ENCODE measurements around the gene EPSTI1. TPM values are rescaled to one million over a fixed set of nuclear protein-coding genes. Genes with fewer than 3 reads are reported as not detected.

Gene EPSTI1
- total and polyA plus RNA-seq, 4 donors = 3.7 to 20.1 (median 15.2) TPM

DNA sequence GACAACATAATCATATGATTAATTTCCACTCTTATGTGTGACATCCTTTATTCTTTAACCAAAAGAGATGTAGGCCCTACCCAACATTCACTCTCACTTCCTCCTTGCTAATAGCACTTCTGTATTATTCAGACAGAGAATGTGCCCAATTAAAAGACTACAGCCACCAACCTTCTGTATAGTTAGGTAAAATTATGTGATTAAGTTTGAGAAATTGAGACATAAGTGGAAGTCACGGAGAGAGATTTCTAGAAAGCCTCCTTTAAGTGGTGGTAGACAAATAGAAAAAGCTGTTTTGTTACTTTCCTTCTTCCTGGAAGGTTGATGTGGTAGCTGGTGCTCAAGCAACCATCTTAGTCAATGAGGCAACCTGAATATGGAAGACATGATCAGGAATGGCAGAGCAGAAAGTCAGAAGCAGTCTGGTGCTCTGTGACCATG, 14.8 kb downstream of the EPSTI1 start:
- DNase-seq (no peak), ATAC-seq (ENCODE audit: insufficient read depth, low FRiP score) (no peak)
- TF ChIP-seq, protein P1, sequence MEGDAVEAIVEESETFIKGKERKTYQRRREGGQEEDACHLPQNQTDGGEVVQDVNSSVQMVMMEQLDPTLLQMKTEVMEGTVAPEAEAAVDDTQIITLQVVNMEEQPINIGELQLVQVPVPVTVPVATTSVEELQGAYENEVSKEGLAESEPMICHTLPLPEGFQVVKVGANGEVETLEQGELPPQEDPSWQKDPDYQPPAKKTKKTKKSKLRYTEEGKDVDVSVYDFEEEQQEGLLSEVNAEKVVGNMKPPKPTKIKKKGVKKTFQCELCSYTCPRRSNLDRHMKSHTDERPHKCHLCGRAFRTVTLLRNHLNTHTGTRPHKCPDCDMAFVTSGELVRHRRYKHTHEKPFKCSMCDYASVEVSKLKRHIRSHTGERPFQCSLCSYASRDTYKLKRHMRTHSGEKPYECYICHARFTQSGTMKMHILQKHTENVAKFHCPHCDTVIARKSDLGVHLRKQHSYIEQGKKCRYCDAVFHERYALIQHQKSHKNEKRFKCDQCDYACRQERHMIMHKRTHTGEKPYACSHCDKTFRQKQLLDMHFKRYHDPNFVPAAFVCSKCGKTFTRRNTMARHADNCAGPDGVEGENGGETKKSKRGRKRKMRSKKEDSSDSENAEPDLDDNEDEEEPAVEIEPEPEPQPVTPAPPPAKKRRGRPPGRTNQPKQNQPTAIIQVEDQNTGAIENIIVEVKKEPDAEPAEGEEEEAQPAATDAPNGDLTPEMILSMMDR (IDR thresholded peaks at IDR 0.05; ENCODE audit: control extremely low read depth, extremely low read depth) = no peak
- Histone ChIP-seq H3K27ac (ENCODE audit: low read depth in 1 of 2, low read length in 1 of 2) (no peak overlapping the region), H3K9me3 (ENCODE audit: control insufficient read depth in 4 of 4, insufficient read depth in 3 of 4, low read length in 3 of 4) (no peaks in the 10 kb centered on the region), H3K4me3 (no peak overlapping the region), H3K4me1 (ENCODE audit: control insufficient read depth in 5 of 5, insufficient read depth in 5 of 5, low read length in 5 of 5) (no peaks in the 10 kb centered on the region), H3K9ac (ENCODE audit: insufficient read depth in 1 of 2, low read length in 2 of 2) (no peak overlapping the region), H3K36me3 (ENCODE audit: control insufficient read depth in 4 of 4, insufficient read depth in 4 of 4, low read length in 4 of 4) (peaks cover 0 to 2% (median 0%) of the 10 kb centered on the region in 4 donors), H3K27me3 (ENCODE audit: control insufficient read depth in 3 of 3, insufficient read depth in 3 of 3, low read length in 2 of 3) (no peaks in the 10 kb centered on the region)
- WGBS, 2 donors = 71 to 78% methylated on average over 1 of the region's 1 CpG

DNA sequence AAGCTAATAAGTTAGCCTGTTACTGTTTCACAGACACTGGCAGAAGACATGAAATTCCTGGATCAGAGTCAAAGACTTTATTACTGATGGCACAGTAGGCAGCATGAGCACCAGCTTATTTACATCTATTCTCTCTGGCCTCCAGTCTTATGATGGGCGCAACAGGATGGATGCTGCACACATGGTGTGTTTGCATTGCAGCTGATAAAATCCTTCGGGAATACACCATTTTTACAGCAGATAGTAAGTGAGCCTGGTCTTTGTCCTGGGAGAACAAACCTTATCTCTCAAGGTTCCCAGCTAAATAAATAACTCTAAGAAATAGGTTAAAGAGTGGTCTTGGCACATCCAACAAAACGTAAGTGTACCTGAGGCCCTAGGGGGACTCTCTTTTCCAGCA, 16.0 kb downstream of the EPSTI1 start:
- ATAC-seq (ENCODE audit: insufficient read depth, low FRiP score) = no peak
- H3K9me3 ChIP-seq (ENCODE audit: control insufficient read depth in 4 of 4, insufficient read depth in 3 of 4, low read length in 3 of 4) = no peaks in the 10 kb centered on the region
- no peak overlapping the region for H3K9ac ChIP-seq (ENCODE audit: insufficient read depth in 1 of 2, low read length in 2 of 2)
- H3K27me3 ChIP-seq (ENCODE audit: control insufficient read depth in 3 of 3, insufficient read depth in 3 of 3, low read length in 2 of 3) = no peaks in the 10 kb centered on the region
- DNase-seq = no peak
- TF ChIP-seq, protein P1 (IDR thresholded peaks at IDR 0.05; ENCODE audit: control extremely low read depth, extremely low read depth) = no peak
- H3K4me3 ChIP-seq = no peak overlapping the region
- peaks cover 0 to 6% (median 1%) of the 10 kb centered on the region in 4 donors for H3K36me3 ChIP-seq (ENCODE audit: control insufficient read depth in 4 of 4, insufficient read depth in 4 of 4, low read length in 4 of 4)
- 97 to 98% methylated on average over 3 of the region's 3 CpGs for WGBS, 2 donors
- H3K27ac ChIP-seq (ENCODE audit: low read depth in 1 of 2, low read length in 1 of 2) = no peak overlapping the region
- no peaks in the 10 kb centered on the region for H3K4me1 ChIP-seq (ENCODE audit: control insufficient read depth in 5 of 5, insufficient read depth in 5 of 5, low read length in 5 of 5)

DNA sequence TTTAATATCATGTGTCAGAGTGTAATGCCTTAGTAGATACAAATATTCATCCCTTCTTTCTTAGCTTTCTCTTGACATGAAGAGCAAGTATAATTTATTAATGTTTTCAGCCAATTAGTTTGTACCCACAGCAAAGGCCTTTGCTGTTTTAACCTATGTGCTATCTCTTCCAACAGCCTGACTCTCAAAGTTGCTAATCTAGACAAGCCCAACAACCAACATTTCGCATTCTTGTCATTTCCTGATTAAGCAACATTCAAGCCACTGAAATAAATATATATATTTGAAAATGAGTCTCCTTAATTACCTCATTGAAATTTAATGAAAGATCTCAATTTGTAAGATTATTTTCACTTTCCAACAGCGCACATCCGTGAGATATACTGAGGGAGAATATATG, 18.5 kb downstream of the EPSTI1 start:
- DNase-seq (no peak), ATAC-seq (ENCODE audit: insufficient read depth, low FRiP score) (no peak)
- peaks cover 0 to 4% (median 0%) of the 10 kb centered on the region in 5 donors for H3K4me1 ChIP-seq (ENCODE audit: control insufficient read depth in 5 of 5, insufficient read depth in 5 of 5, low read length in 5 of 5)
- H3K27ac ChIP-seq (ENCODE audit: low read depth in 1 of 2, low read length in 1 of 2) = no peak overlapping the region
- no peak overlapping the region for H3K9ac ChIP-seq (ENCODE audit: insufficient read depth in 1 of 2, low read length in 2 of 2)
- TF ChIP-seq, protein P1 (IDR thresholded peaks at IDR 0.05; ENCODE audit: control extremely low read depth, extremely low read depth) = no peak
- no peaks in the 10 kb centered on the region for H3K27me3 ChIP-seq (ENCODE audit: control insufficient read depth in 3 of 3, insufficient read depth in 3 of 3, low read length in 2 of 3)
- no peaks in the 10 kb centered on the region for H3K9me3 ChIP-seq (ENCODE audit: control insufficient read depth in 4 of 4, insufficient read depth in 3 of 4, low read length in 3 of 4)
- WGBS, 2 donors = 75 to 91% methylated on average over 3 of the region's 3 CpGs
- no peak overlapping the region for H3K4me3 ChIP-seq
- H3K36me3 ChIP-seq (ENCODE audit: control insufficient read depth in 4 of 4, insufficient read depth in 4 of 4, low read length in 4 of 4) = peaks cover 0 to 6% (median 3%) of the 10 kb centered on the region in 4 donors

Data from lung (tissue), 12 donors.